ENCODE measurements around the gene HOXC6.
A peak's percentile ranks its signal among the peaks of the same experiment; 100 is the strongest.

The HOXC6 gene

DNA sequence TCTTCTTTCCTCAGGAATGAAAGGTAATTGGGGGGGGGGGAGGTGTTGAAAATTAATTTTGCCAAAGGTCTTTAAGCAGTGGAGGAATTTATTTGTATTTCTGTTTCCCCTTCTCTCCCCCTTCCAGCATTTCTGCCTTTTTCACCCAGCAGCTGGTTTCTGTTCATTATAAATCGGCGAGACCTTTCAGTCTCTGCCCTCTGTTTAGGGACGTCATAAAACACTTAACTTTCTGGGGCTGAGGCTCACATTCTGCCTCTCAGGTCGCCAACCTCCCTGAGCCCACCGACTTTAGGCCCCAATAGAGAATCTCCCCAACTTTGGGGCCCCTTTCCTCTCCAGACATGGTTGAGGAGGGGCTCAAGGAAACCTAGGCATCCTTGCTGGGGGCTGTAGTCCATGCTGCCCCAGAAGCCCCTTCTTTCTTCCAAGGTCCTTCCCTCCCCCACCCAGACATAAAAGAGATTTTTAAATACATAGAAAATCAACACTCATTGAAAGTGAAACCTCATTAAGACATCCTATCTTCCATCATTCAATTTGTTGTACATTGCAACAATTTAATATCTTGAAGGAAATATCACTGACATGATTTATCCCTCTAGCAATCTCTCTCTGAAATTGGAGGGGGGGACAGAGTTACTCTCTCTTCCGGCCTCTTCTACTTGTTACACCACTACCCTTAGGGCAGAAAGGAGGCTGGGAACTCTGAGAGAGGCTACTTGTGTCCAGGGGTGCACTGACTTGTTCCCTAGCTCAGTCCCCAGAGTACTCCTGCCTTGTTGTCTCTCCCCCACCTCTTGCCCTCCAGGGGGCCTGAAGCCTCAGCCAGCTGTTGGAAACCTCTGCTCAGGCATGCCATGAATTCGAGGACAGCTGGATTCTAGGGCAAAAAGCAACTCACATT, 2.5 kb upstream of the HOXC6 start:
- FAIRE-seq (no peak), DNase-seq (ENCODE audit: low spot score) (no peak)

DNA sequence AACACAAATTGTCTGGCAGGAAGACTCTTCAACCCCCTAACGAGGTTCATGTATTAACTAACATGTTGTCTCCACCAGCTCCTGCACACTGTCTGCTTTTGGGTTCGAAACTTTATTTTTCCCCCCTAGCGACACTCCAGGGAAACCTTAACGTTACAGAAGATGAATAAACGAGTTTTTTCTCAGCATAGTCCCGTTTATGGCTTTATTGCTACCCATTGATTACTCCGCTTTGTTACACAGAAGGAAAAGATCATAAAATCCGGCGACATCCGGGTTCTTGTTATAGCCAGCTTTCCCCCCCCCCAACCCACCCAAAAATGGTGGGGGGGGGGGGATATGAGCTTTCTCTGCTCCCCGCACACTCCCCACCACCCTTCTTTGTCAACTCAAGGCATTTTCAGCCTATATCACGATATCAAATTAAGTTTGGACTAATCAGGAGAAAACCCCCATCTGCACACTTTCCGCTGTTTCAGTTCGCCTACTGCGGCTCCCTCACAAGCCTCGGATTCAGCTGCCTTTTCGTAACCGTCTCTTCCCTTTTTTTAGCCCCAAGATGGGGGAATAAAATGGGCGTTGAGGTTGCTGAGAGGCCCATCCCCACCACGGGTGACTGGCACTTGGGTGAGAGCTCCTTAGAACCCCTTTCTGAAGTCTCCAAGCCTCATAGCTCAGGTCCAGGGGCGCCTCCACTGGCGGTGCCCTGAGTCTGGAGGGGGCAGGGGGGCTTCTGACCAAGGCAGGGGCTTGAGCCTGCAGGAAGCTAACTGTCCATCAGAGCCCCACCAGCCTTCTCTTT, 1.4 kb upstream of the HOXC6 start:
- DNase-seq (ENCODE audit: low spot score) (no peak), FAIRE-seq (no peak)

DNA sequence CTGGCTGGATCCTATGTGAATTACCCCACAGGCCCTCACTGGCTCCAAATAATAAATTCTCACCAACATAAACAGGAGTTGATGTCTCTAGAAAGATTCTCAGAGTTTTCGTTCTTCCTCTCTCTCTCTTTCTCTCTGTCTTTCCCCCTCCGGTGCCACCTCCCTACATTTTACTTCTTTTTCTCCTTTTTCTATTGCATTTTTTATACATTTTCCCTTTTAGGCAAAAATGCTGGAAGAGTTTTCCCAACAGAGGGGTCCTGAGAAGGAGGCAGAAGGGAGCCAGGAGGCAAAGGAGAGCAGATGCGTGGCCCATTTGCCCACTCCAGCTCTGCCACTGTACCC, 826 bp upstream of the HOXC6 start:
- FAIRE-seq (no peak), DNase-seq (ENCODE audit: low spot score) (no peak)

DNA sequence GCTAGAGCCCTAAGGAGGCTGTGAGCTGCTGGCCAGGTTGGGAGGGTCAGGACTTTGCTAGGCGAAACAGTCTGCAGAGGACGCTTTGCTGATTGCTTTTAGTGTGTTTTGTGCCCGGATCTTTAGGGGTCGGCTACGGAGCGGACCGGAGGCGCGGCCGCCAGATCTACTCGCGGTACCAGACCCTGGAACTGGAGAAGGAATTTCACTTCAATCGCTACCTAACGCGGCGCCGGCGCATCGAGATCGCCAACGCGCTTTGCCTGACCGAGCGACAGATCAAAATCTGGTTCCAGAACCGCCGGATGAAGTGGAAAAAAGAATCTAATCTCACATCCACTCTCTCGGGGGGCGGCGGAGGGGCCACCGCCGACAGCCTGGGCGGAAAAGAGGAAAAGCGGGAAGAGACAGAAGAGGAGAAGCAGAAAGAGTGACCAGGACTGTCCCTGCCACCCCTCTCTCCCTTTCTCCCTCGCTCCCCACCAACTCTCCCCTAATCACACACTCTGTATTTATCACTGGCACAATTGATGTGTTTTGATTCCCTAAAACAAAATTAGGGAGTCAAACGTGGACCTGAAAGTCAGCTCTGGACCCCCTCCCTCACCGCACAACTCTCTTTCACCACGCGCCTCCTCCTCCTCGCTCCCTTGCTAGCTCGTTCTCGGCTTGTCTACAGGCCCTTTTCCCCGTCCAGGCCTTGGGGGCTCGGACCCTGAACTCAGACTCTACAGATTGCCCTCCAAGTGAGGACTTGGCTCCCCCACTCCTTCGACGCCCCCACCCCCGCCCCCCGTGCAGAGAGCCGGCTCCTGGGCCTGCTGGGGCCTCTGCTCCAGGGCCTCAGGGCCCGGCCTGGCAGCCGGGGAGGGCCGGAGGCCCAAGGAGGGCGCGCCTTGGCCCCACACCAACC, 1.5 kb downstream of the HOXC6 start:
- FAIRE-seq = no peak
- DNase-seq (ENCODE audit: low spot score) = no peak

DNA sequence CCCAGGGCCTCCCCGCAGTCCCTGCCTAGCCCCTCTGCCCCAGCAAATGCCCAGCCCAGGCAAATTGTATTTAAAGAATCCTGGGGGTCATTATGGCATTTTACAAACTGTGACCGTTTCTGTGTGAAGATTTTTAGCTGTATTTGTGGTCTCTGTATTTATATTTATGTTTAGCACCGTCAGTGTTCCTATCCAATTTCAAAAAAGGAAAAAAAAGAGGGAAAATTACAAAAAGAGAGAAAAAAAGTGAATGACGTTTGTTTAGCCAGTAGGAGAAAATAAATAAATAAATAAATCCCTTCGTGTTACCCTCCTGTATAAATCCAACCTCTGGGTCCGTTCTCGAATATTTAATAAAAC, 2.2 kb downstream of the HOXC6 start:
- FAIRE-seq (no peak), DNase-seq (ENCODE audit: low spot score) (no peak)

DNA sequence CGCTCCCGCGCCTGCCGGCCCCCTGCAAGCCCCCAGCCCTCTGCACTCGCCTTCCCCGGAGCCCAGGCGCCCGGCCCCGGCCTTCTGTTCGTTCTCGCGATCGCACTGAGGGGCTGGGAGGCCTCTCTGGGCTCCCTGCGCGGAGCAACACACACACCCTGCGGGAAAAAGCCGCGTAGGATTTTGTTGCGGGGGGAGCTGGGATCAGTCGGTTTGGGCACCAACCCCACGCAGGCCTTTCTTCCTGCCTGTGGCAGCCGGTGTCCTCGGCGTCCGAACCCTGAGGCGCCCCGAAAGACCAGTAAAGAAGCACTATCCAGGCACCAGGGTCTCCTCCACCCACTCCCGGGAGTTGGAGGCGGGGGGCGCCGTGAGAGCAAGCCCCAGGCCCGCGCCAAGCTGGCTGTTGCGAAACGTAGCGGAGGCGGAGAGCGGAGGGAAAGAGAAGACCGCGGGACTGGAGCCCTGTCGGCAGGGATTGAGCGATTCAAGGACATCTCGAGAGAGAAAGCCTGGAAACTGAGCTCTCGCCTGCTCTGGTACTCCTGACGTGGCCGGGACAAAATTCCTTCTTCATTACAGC, 2.7 kb downstream of the HOXC6 start:
- DNase-seq (ENCODE audit: low spot score) (no peak), FAIRE-seq (no peak)

DNA sequence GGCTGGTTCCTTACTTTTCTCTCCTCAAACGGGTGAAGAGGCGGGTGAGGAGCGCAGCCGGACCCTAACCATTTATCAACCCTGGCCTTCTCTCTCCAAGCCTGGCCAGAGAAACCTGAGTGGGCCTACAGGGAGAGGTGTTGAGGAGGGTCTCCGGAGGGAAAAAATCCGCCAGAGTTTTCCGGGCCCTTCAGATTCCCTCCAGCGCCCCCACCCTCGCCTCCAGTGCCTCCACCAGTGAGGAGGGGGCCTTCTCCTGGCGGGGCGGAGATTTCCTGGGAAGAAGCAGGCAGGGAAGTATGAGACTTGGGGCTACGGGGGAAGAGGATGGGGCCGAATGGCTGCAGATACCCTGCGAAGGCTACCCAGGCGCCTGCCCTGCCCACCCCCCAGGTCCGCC, 3.2 kb downstream of the HOXC6 start:
- DNase-seq (ENCODE audit: low spot score) = no peak

DNA sequence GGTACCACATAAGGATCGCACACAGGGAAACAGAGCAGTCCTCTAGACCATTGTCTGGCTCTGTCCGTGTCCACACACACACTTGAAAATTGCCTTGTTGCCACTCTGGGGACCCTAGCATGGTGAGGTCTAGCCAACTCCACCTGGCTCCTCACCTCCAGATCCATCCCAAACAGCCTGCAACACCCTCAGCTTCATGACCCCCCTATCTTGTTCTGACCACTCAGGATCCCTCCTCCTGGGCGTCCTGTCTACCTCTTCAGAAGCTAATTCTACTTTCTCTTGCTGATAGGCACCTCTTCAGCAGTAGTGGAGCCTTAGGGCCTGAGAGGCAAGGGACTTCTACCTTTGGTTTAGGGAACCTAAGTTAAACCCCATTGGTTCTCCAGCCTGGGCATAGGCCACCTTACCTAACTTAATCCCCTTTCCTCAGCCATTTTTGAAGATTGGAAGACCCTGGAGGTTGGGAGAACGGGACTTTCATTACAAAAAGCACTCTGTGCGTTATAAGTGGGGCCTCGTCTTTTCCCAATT, 3.9 kb downstream of the HOXC6 start:
- DNase-seq (ENCODE audit: low spot score) (no peak), FAIRE-seq (no peak)

More for the DNA sequence above, 3.2 kb downstream of the HOXC6 start:
- no peak for FAIRE-seq

DNA sequence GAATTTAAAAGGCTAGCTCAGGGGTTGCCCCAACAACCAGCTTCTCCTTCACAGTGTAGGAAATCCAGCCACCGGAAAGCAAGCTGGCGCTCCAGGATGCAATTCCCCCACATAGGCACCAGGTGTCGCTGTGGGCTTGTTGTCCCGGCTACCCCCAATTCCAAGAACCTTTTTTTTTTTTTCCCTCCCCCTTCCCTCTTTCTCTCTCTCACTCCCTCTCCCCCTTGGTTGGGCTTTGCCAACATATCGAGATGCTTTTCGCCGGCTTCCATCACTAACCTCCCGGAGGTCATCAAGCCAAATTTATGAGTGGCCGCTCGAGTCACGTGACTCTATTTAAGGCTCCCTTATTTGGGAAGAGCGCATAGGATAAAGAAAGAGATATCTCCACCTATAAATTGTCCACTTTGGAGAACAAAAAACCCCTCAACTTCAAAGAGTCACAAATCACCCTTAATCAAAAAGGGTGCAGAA, 4.4 kb downstream of the HOXC6 start, which contains the start of gene HOXC5:
Gene HOXC5 (plus strand): TSS at position 424 of the 474 bp plus-strand sequence. CDS start 73 bp downstream, outside the sequence.
- no peak for FAIRE-seq
- DNase-seq (ENCODE audit: low spot score) = peak; percentile 85

DNA sequence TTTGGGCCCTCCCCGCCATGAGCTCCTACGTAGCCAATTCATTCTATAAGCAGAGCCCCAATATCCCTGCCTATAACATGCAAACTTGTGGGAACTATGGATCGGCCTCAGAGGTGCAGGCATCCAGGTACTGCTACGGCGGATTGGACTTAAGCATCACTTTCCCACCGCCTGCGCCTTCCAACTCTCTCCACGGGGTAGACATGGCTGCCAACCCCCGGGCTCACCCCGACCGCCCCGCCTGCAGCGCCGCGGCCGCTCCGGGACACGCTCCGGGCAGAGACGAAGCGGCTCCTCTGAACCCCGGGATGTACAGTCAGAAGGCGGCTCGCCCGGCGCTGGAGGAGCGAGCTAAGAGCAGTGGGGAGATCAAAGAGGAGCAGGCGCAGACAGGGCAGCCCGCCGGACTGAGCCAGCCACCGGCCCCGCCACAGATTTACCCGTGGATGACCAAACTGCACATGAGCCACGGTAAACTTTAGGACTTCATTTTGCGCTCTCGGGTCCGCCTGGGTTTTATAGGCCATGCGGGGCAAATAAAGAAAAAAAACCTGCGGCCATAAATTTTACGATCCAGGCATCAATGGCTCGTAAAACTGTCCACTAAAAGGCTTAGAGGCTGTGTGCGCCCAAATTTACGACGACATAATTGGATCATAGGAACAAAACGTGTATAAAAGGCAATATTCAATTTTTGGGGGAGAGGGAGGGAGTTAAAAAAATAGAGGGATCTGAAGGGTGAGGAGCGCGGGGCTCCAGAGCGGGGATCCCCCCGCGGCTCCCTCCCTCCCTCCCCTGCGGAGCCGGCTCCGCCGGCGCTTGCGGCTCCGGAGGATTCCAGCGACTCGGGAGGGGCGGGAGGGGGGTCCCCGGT, 5.1 kb downstream of the HOXC6 start:
- FAIRE-seq = no peak

DNA sequence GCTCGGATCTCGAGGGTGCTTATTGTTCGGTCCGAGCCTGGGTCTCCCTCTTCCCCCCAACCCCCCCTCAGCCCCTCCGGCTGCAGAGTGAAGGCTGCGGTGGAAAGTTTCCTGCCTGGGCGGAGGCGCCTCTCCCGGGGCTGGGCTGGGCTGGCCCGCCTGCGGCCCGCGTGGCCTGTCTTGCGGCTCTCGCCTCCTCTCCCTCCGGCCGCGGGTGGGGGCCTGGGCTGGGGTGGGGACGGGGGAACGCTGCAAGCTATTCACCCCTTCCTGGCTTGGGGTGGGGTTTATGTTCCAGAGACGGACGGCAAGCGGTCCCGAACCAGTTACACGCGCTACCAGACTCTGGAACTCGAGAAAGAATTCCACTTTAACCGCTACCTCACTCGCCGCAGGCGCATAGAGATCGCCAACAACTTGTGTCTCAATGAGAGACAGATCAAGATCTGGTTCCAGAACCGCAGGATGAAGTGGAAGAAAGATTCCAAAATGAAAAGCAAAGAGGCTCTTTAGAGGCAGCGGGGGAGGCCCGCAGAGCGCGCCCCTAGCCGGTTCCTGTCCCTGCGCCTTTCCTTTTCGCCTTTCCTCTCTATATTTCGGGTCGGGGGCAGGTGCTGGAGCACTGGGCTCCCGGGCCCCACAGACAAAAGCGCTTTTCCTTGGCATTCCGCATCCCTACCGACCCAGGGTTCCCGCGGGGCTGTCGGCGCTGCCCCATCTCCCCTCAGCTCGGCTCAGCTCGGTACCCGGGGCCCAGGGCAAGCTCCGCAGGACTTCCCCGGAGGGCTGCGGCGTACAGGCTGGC, 5.9 kb downstream of the HOXC6 start:
- DNase-seq (ENCODE audit: low spot score) = no peak
- FAIRE-seq = no peak

More for the DNA sequence above, 5.1 kb downstream of the HOXC6 start:
- DNase-seq (ENCODE audit: low spot score) = no peak

DNA sequence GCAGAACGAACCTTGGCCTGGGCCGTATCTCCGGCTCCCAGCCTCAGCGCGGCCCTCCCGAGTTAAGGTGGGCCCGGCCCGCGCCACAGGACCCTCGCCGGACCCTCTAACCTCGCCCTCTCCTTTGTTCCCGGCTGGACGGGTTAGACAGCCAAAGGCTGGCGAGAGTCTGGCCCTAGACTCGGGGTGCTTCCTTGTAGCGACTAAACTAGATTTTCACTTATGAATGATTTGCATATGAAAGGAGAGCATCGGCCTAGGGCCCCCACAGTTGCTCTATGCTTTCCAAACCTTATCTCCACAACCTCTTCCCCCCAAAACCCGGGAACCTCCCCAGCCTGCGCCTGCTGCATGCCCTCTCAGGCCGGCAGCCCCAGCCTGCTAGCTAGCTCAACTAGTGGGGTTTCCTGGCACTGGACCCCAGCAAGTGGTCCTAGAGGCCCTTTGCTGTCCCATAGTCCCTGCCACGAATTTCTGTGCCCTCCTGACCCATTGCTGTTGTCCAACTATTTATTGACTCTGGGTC, 6.6 kb downstream of the HOXC6 start:
- no peak for DNase-seq (ENCODE audit: low spot score)
- FAIRE-seq = no peak

DNA sequence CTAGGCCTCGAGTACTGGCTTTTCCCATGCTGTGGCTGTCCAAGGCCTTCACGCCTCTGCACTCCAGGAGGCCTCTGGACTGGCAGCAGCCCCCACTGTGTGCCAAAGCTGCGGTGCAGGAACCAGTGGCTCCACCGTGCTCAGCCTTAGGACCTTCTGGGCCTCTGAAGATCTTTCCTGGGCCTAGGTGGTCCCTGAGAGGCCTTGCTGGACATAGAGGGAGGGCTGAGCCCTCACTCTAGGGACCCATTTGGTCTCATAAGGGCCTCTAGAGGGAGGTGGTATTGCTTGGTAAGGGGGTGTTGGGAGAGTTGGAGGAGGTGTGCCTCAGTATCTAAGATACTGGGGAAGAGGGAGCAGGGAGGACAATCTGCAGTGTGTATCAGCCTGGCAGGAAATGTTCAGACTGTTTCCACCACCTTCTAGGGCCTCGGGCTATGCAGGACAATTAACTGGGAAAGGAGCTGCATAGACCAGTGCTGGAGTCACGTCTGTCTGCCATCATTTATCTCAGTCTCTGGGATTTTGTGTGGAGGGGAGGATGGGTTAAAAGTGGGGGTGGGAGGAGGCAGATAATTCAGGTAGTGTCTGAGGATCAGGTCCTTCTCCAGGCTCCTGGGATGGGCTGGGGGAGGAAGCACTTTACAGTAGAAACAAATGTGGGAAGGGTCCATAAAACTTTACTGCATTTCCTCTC, 7.5 kb downstream of the HOXC6 start:
- no peak for DNase-seq (ENCODE audit: low spot score)
- FAIRE-seq = no peak

DNA sequence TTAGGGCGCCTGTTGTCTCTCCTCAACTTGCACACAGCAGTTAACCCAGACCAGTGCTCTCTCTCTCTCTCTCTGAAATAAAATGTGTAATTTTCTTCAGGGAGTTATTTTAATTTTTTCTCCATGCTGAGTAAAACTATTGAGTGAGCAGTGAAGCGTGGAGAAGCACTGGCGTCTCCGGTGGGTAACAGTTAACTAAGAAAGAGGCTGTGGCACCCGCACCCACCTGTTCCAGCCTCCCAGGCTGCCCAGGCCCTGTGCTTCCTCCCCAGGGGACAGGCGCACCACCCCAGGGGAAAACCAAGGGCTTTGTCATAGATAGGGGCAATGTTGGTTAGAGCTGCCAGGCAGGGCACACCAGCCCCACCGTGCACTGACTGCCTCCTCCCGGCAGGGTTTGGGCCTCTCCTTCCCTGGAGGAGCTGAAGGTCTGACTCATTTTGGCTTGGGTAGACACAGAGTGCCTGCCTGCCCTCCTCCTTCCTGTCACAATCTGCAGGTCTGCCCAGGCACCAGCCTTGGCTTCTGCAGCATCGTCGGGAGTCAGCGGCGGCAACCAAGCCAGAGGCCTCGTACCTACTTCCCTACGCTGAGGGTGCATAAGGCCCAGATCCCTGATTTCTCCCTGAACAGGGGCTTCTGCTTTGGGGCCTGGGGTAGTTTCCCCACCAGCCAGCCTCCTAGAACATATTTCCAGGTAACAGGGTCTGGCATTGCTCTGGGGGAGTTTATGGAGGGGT, 8.6 kb downstream of the HOXC6 start:
- DNase-seq (ENCODE audit: low spot score) (peak; percentile 62), FAIRE-seq (no peak)

DNA sequence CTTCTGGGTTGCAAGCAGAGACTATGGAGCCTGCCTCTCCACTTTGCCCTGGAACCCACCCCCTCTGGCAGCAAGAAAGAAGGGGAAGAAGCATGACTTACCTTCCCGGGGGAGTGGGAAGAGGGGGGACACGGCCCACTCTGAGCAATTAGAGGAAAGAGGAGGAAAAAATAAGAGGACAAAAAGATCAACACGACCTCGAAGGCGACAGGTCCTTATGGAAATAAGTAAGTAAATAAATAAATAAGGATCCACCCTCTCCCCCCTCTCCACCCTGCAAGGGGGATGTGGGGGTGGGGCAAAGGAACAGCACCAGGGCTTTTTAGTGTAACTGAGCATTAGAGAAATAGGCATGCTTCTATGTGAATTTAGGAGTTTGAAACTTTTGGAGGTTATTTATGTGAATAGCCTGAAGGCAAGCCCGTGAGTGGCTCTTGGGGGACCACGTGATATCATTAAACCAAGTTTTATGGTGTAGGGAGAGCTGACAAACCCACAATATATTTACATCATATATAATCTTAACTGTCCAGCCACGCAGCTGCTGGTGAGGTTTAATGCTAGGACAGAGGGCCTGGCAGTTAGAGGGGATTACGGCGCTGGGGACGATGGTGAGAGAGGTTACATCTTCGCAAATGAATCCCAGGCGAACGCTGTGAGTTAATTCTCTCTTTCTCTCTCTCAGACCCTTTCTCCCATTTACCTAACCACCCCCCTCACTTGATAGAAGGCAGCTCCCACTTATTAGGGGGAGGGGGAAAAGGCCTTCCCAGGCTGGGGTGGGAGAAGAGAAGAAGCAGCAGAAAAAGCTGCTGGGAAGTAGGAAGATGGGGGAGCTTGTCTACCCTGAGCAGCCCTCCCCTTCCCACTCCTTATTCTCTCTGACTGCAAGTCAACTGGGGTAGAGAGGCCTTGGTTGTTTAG, 9.4 kb downstream of the HOXC6 start:
- no peak for FAIRE-seq
- no peak for DNase-seq (ENCODE audit: low spot score)

DNA sequence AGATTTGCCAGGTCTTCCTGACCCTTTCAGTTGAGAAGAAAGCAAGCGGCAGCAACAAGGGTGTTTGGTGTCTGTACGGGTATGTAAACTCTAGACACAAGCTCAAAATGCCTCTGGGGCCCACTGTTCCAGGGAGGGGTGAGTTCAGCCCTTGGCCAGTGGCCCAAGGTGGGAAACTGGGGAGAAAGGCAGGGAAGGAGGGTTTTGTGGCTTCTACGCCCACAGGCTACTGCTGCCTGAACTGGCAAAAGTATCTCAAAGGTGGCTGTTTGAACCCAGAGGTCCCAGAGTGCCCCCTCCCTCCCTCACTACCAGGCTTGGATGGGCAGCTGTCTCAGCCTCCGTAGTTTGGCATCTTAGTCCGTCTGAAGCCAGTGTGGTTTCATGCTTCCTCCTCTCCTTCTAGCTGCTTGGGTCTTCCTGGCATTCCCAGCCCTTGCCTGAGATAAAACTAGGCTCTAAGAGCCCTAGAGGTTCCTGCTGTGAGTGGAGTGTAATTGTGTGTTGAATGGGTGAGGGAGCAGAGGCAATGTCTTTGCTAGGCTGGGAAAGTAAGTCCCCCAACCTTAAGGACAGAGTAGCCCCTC, 10.1 kb downstream of the HOXC6 start:
- FAIRE-seq (no peak), DNase-seq (ENCODE audit: low spot score) (no peak)

All from urothelium cell line (cell line).